Neural crest cell (in vitro differentiated cells): ENCODE measurements around the gene ZNF333. TPM values are rescaled to one million over a fixed set of nuclear protein-coding genes. Genes with fewer than 3 reads are reported as not detected.

Source experiments
- DNase-seq: peaks from one replicate; pipeline ENCODE4 v3.0.0; 2021; ENCODE audit warnings: low read depth, mixed read lengths, low spot score
- H3K27ac Mint-ChIP-seq: one replicate; pipeline ENCODE4 v1.8.0; 2021; ENCODE audit warnings: mild to moderate bottlenecking, mixed read lengths; ENCODE audit not compliant: unreplicated experiment
- H3K27me3 Mint-ChIP-seq: 2 replicates; pipeline ENCODE4 v1.8.0; 2021; ENCODE audit warnings: low read depth, mild to moderate bottlenecking, mixed read lengths
- H3K36me3 Mint-ChIP-seq: 2 replicates; pipeline ENCODE4 v1.8.0; 2021; ENCODE audit warnings: low read depth, mild to moderate bottlenecking, mixed read lengths
- H3K4me1 Mint-ChIP-seq: 2 replicates; pipeline ENCODE4 v1.8.0; 2021; ENCODE audit warnings: mixed read lengths
- H3K4me3 Mint-ChIP-seq: one replicate; pipeline ENCODE4 v1.8.0; 2021; ENCODE audit warnings: mild to moderate bottlenecking, mixed read lengths
- H3K9me3 Mint-ChIP-seq: 2 replicates; pipeline ENCODE4 v1.8.0; 2021; ENCODE audit warnings: mixed read lengths
- CTCF ChIP-seq: fragments of 200-600 bp; sonication (generic); conservative IDR thresholded peaks from 2 replicates; pipeline ENCODE4 v1.5.0; 2021; ENCODE audit warnings: antibody characterized with exemption, mild to moderate bottlenecking
- total RNA-seq: library from RNA; stranded (reverse); gene quantifications from 2 replicates; pipeline ENCODE4 v1.2.1, GENCODE V29; 2021

Gene ZNF333
- total RNA-seq, 1 donor from 2014 or later: 27.8 TPM

- H3K27ac Mint-ChIP-seq: no peak overlapping the region
- H3K4me1 Mint-ChIP-seq: peaks cover 8% of the 10 kb centered on the region
- no peaks in the 10 kb centered on the region for H3K9me3 Mint-ChIP-seq
- H3K4me3 Mint-ChIP-seq: no peak overlapping the region
- DNase-seq: no peak
- H3K27me3 Mint-ChIP-seq: no peaks in the 10 kb centered on the region
- H3K36me3 Mint-ChIP-seq: peaks cover 14% of the 10 kb centered on the region
- TF ChIP-seq CTCF: no peak
Measured at GRCh38 chr19:14695471-14695870, 5.6 kb downstream of the ZNF333 start.

GRCh38 chr19:14699641-14700040 lies 9.8 kb downstream of the ZNF333 start:
- no peak for TF ChIP-seq CTCF
- Mint-ChIP-seq H3K4me1 (no peaks in the 10 kb centered on the region), H3K9me3 (no peaks in the 10 kb centered on the region), H3K36me3 (peaks cover 32% of the 10 kb centered on the region), H3K27ac (no peak overlapping the region), H3K4me3 (no peak overlapping the region), H3K27me3 (no peaks in the 10 kb centered on the region)
- DNase-seq: no peak

- Mint-ChIP-seq H3K27ac (peak overlapping the region; percentile 27), H3K4me3 (no peak overlapping the region), H3K36me3 (peaks cover 32% of the 10 kb centered on the region), H3K4me1 (no peaks in the 10 kb centered on the region), H3K27me3 (no peaks in the 10 kb centered on the region), H3K9me3 (no peaks in the 10 kb centered on the region)
- TF ChIP-seq CTCF: no peak
- no peak for DNase-seq
Measured at GRCh38 chr19:14700711-14701375, 11.0 kb downstream of the ZNF333 start.

GRCh38 chr19:14703833-14704232 lies 14.0 kb downstream of the ZNF333 start:
- no peak overlapping the region for H3K27ac Mint-ChIP-seq
- H3K36me3 Mint-ChIP-seq: peaks cover 35% of the 10 kb centered on the region
- DNase-seq: no peak
- H3K9me3 Mint-ChIP-seq: no peaks in the 10 kb centered on the region
- no peak overlapping the region for H3K4me3 Mint-ChIP-seq
- no peaks in the 10 kb centered on the region for H3K4me1 Mint-ChIP-seq
- no peak for TF ChIP-seq CTCF
- no peaks in the 10 kb centered on the region for H3K27me3 Mint-ChIP-seq

- no peak for TF ChIP-seq CTCF
- Mint-ChIP-seq H3K27me3 (no peaks in the 10 kb centered on the region), H3K9me3 (no peaks in the 10 kb centered on the region), H3K36me3 (peaks cover 39% of the 10 kb centered on the region), H3K4me1 (no peaks in the 10 kb centered on the region), H3K27ac (no peak overlapping the region), H3K4me3 (no peak overlapping the region)
- DNase-seq: no peak
Measured at GRCh38 chr19:14704450-14704849, 14.6 kb downstream of the ZNF333 start.
